WTC11 (cell line): ENCODE data around the gene TMEM239. TPM values are rescaled to one million over a fixed set of nuclear protein-coding genes. Genes with fewer than 3 reads are reported as not detected.

Experiments used
- ATAC-seq: fragments of 200-7000 bp; cut with Tn5 transposase; 2 replicates; pipeline ENCODE4 v1.10.0; 2021; ENCODE audit warnings: mild to moderate bottlenecking, moderate library complexity
- CTCF ChIA-PET: fragments of 300-600 bp; sonication (Branson Sonifier 250); formaldehyde crosslinking; loops from one replicate; lab custom pipeline; 2021; ENCODE audit warnings: antibody characterized with exemption; lab: Charles Lee
- POLR2A ChIA-PET: fragments of 350-600 bp; sonication (Branson Sonifier 250); formaldehyde crosslinking; loops from one replicate; lab custom pipeline; 2021; ENCODE audit warnings: antibody characterized with exemption; lab: Charles Lee
- DNase-seq: peaks from one replicate; pipeline ENCODE4 v3.0.0; 2021; ENCODE audit warnings: low spot score
- H3K27ac Mint-ChIP-seq: 2 replicates; pipeline ENCODE4 v1.8.0; 2021; ENCODE audit warnings: mixed read lengths
- H3K27me3 Mint-ChIP-seq: 2 replicates; pipeline ENCODE4 v1.8.0; 2021; ENCODE audit warnings: low read depth, mild to moderate bottlenecking, moderate library complexity, mixed read lengths
- H3K36me3 Mint-ChIP-seq: 2 replicates; pipeline ENCODE4 v1.8.0; 2021; ENCODE audit warnings: mixed read lengths
- H3K4me1 Mint-ChIP-seq: 2 replicates; pipeline ENCODE4 v1.8.0; 2022; ENCODE audit warnings: mixed read lengths
- H3K4me3 Mint-ChIP-seq: 2 replicates; pipeline ENCODE4 v1.8.0; 2021; ENCODE audit warnings: mild to moderate bottlenecking, moderate library complexity, mixed read lengths
- H3K9me3 Mint-ChIP-seq: 2 replicates; pipeline ENCODE4 v1.8.0; 2021; ENCODE audit warnings: mixed read lengths
- AR ChIP-seq: fragments of 250-450 bp; sonication (Bioruptor Pico); IDR thresholded peaks from 2 replicates; pipeline ENCODE4 v1.9.0; 2021; ENCODE audit warnings: mild to moderate bottlenecking
- ATF2 ChIP-seq: sonication (generic); formaldehyde crosslinking; IDR thresholded peaks from 2 replicates; pipeline ENCODE4 v1.8.1; 2022; ENCODE audit warnings: low read depth, missing genetic modification reagents, borderline replicate concordance
- ATF3 ChIP-seq: sonication (generic); formaldehyde crosslinking; conservative IDR thresholded peaks from 2 replicates; pipeline ENCODE4 v1.8.1; 2022; ENCODE audit warnings: mild to moderate bottlenecking, missing genetic modification reagents
- CDX4 ChIP-seq: fragments of 250-450 bp; sonication (Bioruptor Pico); IDR thresholded peaks from 2 replicates; pipeline ENCODE4 v1.9.0; 2021; ENCODE audit warnings: moderate library complexity, mild to moderate bottlenecking, inconsistent platforms, borderline replicate concordance
- CREB1 ChIP-seq: sonication (generic); formaldehyde crosslinking; IDR thresholded peaks from 2 replicates; pipeline ENCODE4 v1.8.0; 2023; ENCODE audit warnings: mild to moderate bottlenecking, missing genetic modification reagents
- CREM ChIP-seq: sonication (generic); formaldehyde crosslinking; IDR thresholded peaks from 2 replicates; pipeline ENCODE4 v1.8.1; 2022; ENCODE audit warnings: mild to moderate bottlenecking, missing genetic modification reagents, moderate library complexity
- E2F4 ChIP-seq: sonication (generic); formaldehyde crosslinking; IDR thresholded peaks from 2 replicates; pipeline ENCODE4 v1.8.1; 2022; ENCODE audit warnings: low read depth, mild to moderate bottlenecking, moderate library complexity, missing genetic modification reagents, borderline replicate concordance
- ESRRA ChIP-seq: sonication (generic); formaldehyde crosslinking; IDR thresholded peaks from 2 replicates; pipeline ENCODE4 v1.8.1; 2022; ENCODE audit warnings: mild to moderate bottlenecking, missing genetic modification reagents, borderline replicate concordance
- FOXJ3 ChIP-seq: sonication (generic); formaldehyde crosslinking; IDR thresholded peaks from 2 replicates; pipeline ENCODE4 v1.9.0; 2021; ENCODE audit warnings: missing genetic modification reagents, mild to moderate bottlenecking, borderline replicate concordance
- FOXK1 ChIP-seq: sonication (generic); formaldehyde crosslinking; IDR thresholded peaks from 2 replicates; pipeline ENCODE4 v1.8.0; 2022; ENCODE audit warnings: mild to moderate bottlenecking, moderate library complexity, missing genetic modification reagents
- FOXP1 ChIP-seq: sonication (generic); formaldehyde crosslinking; IDR thresholded peaks from 2 replicates; pipeline ENCODE4 v1.8.0; 2022; ENCODE audit warnings: missing genetic modification reagents, mild to moderate bottlenecking, moderate library complexity, borderline replicate concordance
- HMGA2 ChIP-seq: fragments of 250-450 bp; sonication (Bioruptor Pico); IDR thresholded peaks from 2 replicates; pipeline ENCODE4 v1.4.0; 2021; ENCODE audit warnings: mild to moderate bottlenecking, moderate library complexity
- KAT7 ChIP-seq: sonication (generic); formaldehyde crosslinking; IDR thresholded peaks from 2 replicates; pipeline ENCODE4 v1.8.1; 2023; ENCODE audit warnings: missing genetic modification reagents, mild to moderate bottlenecking, borderline replicate concordance
- MAX ChIP-seq: sonication (generic); formaldehyde crosslinking; IDR thresholded peaks from 2 replicates; pipeline ENCODE4 v1.8.0; 2022; ENCODE audit warnings: mild to moderate bottlenecking, missing genetic modification reagents
- MLX ChIP-seq: sonication (generic); formaldehyde crosslinking; IDR thresholded peaks from 2 replicates; pipeline ENCODE4 v1.8.1; 2023; ENCODE audit warnings: mild to moderate bottlenecking, missing genetic modification reagents, moderate library complexity
- TCF7 ChIP-seq: sonication (generic); formaldehyde crosslinking; IDR thresholded peaks from 2 replicates; pipeline ENCODE4 v1.8.0; 2022; ENCODE audit warnings: mild to moderate bottlenecking, low read depth, missing genetic modification reagents, moderate library complexity
- ZBTB43 ChIP-seq: sonication (generic); formaldehyde crosslinking; IDR thresholded peaks from 2 replicates; pipeline ENCODE4 v1.8.1; 2023; ENCODE audit warnings: mild to moderate bottlenecking, missing genetic modification reagents
- ZNF219 ChIP-seq: sonication (generic); formaldehyde crosslinking; IDR thresholded peaks from 2 replicates; pipeline ENCODE4 v1.8.0; 2023; ENCODE audit warnings: missing genetic modification reagents, mild to moderate bottlenecking, borderline replicate concordance
- ZNF396 ChIP-seq: fragments of 250-450 bp; sonication (Bioruptor Pico); IDR thresholded peaks from 2 replicates; pipeline ENCODE4 v1.8.0; 2021; ENCODE audit warnings: mild to moderate bottlenecking, moderate library complexity, borderline replicate concordance
- ZNF671 ChIP-seq: fragments of 250-450 bp; sonication (Bioruptor Pico); IDR thresholded peaks from 2 replicates; pipeline ENCODE4 v1.8.0; 2021; ENCODE audit warnings: mild to moderate bottlenecking
- total RNA-seq: library from RNA; stranded (reverse); gene quantifications from 3 replicates; pipeline ENCODE4 v1.2.3, GENCODE V29; 2021

Gene TMEM239
- total RNA-seq, 1 experiment from 2014 or later, result not detected

- TF ChIP-seq ZNF396 (CRISPR knock-in tag) (no peak), MAX (CRISPR knock-in tag) (no peak), FOXJ3 (CRISPR knock-in tag) (no peak), FOXK1 (no peak)
Measured at GRCh38 chr20:2794202-2794748, 21.9 kb upstream of the TMEM239 start (continued).

- H3K9me3 Mint-ChIP-seq, result no peaks in the 10 kb centered on the region
- DNase-seq (no peak), ATAC-seq (no peak)
- peaks cover 22% of the 10 kb centered on the region for H3K36me3 Mint-ChIP-seq
- H3K4me1 Mint-ChIP-seq, result peaks cover 13% of the 10 kb centered on the region
- CTCF ChIA-PET, result interaction anchor here (0.7 to 1.0 kb wide), 2 partner anchors 57 to 106 kb away, joined by 3 read pairs; no protein-coding TSS in a partner anchor
- POLR2A ChIA-PET, result interaction anchor here (0.5 kb wide), 1 partner anchor 130 kb away, joined by 3 read pairs; no protein-coding TSS in a partner anchor
- H3K4me3 Mint-ChIP-seq, result no peak overlapping the region
- TF ChIP-seq ATF2 (no peak), MLX (no peak), CREB1 (CRISPR knock-in tag) (no peak), E2F4 (CRISPR knock-in tag) (no peak), FOXK1 (no peak), CDX4 (CRISPR knock-in tag) (no peak), KAT7 (CRISPR knock-in tag) (no peak), CREM (CRISPR knock-in tag) (no peak), ESRRA (CRISPR knock-in tag) (no peak), TCF7 (no peak), FOXP1 (CRISPR knock-in tag) (no peak), ZNF671 (CRISPR knock-in tag) (no peak), HMGA2 (CRISPR knock-in tag) (no peak)
- peaks cover 5% of the 10 kb centered on the region; the same call in 1 of the 2 replicates for H3K27me3 Mint-ChIP-seq
- H3K27ac Mint-ChIP-seq, result no peak overlapping the region
Measured at GRCh38 chr20:2794866-2795447, 21.2 kb upstream of the TMEM239 start.

GRCh38 chr20:2795451-2795850 lies 20.7 kb upstream of the TMEM239 start:
- Mint-ChIP-seq H3K27ac (no peak overlapping the region), H3K4me1 (peaks cover 14% of the 10 kb centered on the region), H3K9me3 (no peaks in the 10 kb centered on the region), H3K36me3 (peaks cover 22% of the 10 kb centered on the region), H3K4me3 (no peak overlapping the region), H3K27me3 (peaks cover 5% of the 10 kb centered on the region; the same call in 1 of the 2 replicates)
- no peak for DNase-seq
- ChIA-PET CTCF (interaction anchor here (0.7 to 1.0 kb wide), 2 partner anchors 57 to 107 kb away, joined by 3 read pairs; no protein-coding TSS in a partner anchor), POLR2A (interaction anchor here (0.5 kb wide), 1 partner anchor 131 kb away, joined by 3 read pairs; no protein-coding TSS in a partner anchor)
- no peak for ATAC-seq
- TF ChIP-seq ATF3 (CRISPR knock-in tag), result no peak
- no peak for TF ChIP-seq ZNF219 (CRISPR knock-in tag)
- TF ChIP-seq CREM (CRISPR knock-in tag), result no peak
- no peak for TF ChIP-seq ZBTB43
- no peak for TF ChIP-seq AR (CRISPR knock-in tag)
- TF ChIP-seq ATF2, result no peak
